A549 treated with dexamethasone at 1 μM for 4 hours (cell line): ENCODE results near the gene RPL7L1. TPM values are rescaled to one million over a fixed set of nuclear protein-coding genes. Genes with fewer than 3 reads are reported as not detected.

Experiments
- total RNA-seq: library from RNA; stranded (reverse); fragments of 200-300 nt; extraction: Qiagen RNA extraction; gene quantifications from 5 replicates; pipeline ENCODE4 v1.2.3, GENCODE V29; 2022

The RPL7L1 gene
- total RNA-seq: 63.6 to 78.7 TPM (median 69.2 TPM) in 5 replicates

DNA sequence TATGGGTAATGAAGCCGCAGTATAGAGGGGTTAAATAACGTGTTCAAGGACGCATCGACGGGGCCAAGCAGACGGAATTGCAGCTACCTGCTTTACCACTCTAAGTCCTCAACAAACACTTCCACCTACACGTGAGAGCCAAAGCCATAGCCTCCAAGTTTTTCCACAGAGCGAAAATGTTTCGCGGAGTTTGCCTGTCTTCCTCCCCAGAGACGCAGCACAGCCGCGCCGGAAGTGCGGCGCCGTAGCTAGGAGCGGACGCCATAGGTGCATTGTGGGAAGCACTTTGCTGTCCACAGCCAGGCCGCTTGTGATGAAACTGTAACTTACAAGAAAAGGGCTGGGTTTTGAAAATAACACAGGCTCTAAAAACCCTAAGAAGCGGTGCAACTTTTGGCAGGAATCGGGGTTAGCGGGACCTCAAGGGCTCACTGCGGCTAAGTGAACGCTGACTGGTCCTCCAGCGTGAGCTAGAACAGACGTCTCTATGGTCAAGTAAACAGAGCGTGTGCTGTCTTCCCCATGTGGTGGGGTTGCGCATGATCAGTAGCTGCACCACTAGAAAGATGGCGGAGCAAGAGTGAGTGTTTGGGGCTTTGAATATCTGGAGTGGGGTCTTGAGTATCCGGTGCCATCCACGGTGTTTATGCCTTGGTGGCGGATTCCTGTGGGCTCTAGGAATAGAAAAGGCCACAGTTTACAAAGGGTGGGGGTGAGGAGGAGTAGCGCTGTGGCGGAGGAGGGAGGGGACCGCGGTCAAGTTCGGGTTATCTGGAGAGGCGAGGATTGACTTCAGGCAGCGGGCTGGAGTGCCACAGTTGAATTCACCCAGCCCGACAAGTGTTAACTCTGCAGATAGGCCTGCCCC, at the start of gene RPL7L1:
RPL7L1 (plus strand) TSS at position 245 of the 868 bp plus-strand sequence; CDS start at position 540, 295 bp downstream.

DNA sequence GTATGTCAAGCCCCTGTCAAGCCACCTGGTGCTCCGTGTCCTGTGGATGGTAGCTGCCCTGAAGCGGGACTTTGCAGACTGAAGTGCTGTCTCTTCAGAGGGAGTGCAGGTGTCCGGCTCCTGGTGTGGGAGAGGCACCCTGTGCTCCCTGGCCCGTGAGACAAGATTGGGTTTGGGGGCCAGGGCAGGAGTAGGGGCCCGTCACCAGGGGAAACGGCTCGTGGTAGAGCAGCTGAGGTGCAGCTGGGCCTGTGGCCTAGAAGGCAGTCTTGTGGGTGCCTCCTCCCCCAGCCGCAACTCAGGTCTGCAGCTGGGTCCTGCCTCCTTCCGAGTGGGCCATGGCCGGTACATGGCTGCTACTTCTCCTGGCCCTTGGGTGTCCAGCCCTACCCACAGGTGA, 36.3 kb downstream of the RPL7L1 start, which contains the start of gene PTCRA:
PTCRA (plus strand) TSS at position 322 of the 400 bp plus-strand sequence; CDS start at position 339, 17 bp downstream.

GRCh38 chr6:42928986-42929820, 49.8 kb downstream of the RPL7L1 start, which contains the start of gene CNPY3:
Gene CNPY3, plus strand, starts transcription at chr6:42929480. Its CDS starts 91 bp downstream, at chr6:42929571.

Other genes starting within 250 kb of the RPL7L1 start
- gene PRPH2, start 157.0 kb upstream of the RPL7L1 start, total RNA-seq: not detected in 5 replicates
- 14.8 to 16.7 TPM (median 16.0 TPM) in 5 replicates for gene TBCC, start 133.5 kb upstream of the RPL7L1 start, total RNA-seq
- 2.5 to 3.7 TPM (median 3.2 TPM) in 5 replicates for gene BICRAL, start 97.6 kb upstream of the RPL7L1 start, total RNA-seq
- not detected in 5 replicates for gene PTCRA, start 36.4 kb downstream of the RPL7L1 start, total RNA-seq
- 33.9 to 43.7 TPM (median 41.4 TPM) in 5 replicates for gene CNPY3, start 49.9 kb downstream of the RPL7L1 start, total RNA-seq
- 0.08 to 0.19 TPM (median 0.13 TPM) in 4 of 5 replicates, not detected in the other for gene GNMT, start 81.1 kb downstream of the RPL7L1 start, total RNA-seq
- 5.8 to 10.5 TPM (median 10.1 TPM) in 5 replicates for gene PEX6, start 99.6 kb downstream of the RPL7L1 start, total RNA-seq
- 28.4 to 31.5 TPM (median 29.7 TPM) in 5 replicates for gene PPP2R5D, start 105.0 kb downstream of the RPL7L1 start, total RNA-seq
- 93.9 to 110 TPM (median 98.0 TPM) in 5 replicates for gene MEA1, start 134.3 kb downstream of the RPL7L1 start, total RNA-seq
- 25.9 to 28.6 TPM (median 27.3 TPM) in 5 replicates for gene KLHDC3, start 134.6 kb downstream of the RPL7L1 start, total RNA-seq
- gene RRP36, start 142.0 kb downstream of the RPL7L1 start, total RNA-seq: 70.2 to 79.1 TPM (median 72.4 TPM) in 5 replicates
- 5.4 to 8.8 TPM (median 8.4 TPM) in 5 replicates for gene CUL7, start 174.2 kb downstream of the RPL7L1 start, total RNA-seq
- 51.6 to 56.6 TPM (median 55.3 TPM) in 5 replicates for gene MRPL2, start 179.8 kb downstream of the RPL7L1 start, total RNA-seq
- 4.9 to 8.2 TPM (median 6.4 TPM) in 5 replicates for gene KLC4, start 180.0 kb downstream of the RPL7L1 start, total RNA-seq
- 4.0 to 5.0 TPM (median 4.4 TPM) in 5 replicates for gene PTK7, start 196.7 kb downstream of the RPL7L1 start, total RNA-seq